GM21786 (cell line): ENCODE measurements around the gene HMCN2.
"Not testable (repeated sequence)": the region's sequence is repeated elsewhere in the genome, so short reads cannot be mapped to it uniquely, and the experiment has no call there.

Experiments
- ATAC-seq: cut with Tn5 transposase; IDR thresholded peaks from one replicate; pipeline ENCODE4 v1.9.1; 2021; ENCODE audit not compliant: unreplicated experiment

Gene HMCN2

GRCh38 chr9:130382636-130383349 lies 117.2 kb downstream of the HMCN2 start:
- no peak for ATAC-seq

DNA sequence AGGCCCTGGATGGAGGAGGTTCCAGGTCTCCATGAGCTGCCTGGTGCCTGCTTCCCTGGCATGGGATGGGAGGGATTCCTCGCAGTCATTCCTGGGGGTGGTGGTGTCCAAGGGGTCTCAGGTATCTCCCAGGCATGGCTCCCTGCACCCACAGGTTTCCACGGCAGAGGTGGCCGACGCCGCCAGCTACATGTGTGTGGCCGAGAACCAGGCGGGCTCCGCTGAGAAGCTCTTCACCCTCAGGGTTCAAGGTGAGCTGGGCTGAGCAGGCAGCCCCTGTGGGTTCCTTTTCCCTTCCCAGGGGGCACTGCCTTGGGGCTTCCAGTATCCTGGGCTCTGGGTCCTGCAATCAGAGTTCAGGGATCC lies 117.8 kb downstream of the HMCN2 start:
- no peak for ATAC-seq

DNA sequence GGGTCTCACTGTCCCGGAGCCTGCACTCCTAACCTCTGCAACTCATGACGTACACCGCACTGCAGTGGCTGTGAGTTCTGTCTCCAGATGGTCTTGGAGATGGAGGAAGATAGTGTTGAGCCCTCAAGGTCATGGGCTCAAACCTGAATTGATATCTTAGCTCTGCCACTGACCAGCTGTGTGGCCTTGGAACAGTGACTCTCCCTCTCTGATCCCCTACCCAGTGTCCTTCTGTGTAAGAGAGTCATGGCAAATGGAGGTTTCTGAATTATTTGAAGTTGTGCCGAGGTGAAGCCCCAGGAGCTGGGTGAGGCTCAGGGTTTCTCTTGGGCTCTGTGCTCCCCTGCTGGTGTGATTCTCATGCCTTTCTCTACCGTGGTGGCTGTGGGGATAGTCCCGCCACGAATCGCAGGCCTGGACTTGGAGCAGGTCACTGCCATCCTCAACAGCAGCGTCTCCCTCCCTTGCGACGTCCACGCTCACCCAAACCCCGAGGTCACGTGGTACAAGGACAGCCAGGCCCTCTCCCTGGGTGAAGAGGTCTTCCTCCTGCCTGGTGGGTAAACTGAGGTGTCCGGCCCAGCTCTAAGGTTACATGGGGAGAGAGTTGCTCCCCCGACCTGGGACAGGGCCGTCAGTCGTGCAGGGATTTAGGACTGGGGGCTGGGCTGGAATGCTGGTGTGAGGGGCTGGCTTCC lies 118.6 kb downstream of the HMCN2 start:
- no peak for ATAC-seq

GRCh38 chr9:130385257-130385656 lies 119.7 kb downstream of the HMCN2 start:
- ATAC-seq = no peak

DNA sequence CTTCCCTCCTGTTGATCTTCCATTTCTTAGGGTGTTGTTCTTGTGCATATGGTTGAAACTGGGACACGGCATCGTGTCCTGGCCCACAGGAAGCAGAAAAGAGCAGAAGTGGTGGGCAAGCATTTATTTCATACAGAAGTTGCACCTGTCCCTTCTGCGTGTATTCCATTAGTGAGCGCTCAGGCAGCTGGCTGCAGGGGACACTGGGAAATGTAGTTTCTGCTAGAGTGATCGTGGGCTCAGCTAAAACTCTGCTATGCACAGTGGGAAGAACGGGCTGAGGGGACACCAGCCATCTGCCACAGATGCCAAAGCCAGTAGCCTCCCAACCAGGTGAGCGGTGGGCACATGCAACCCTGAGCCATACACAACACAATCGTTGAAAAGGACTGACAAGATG lies 121.8 kb downstream of the HMCN2 start:
- no peak for ATAC-seq

GRCh38 chr9:130387905-130388304 lies 122.3 kb downstream of the HMCN2 start:
- no peak for ATAC-seq

- ATAC-seq = no peak
These were observed 124.8 kb downstream of the HMCN2 start for GRCh38 chr9:130390390-130390789.

DNA sequence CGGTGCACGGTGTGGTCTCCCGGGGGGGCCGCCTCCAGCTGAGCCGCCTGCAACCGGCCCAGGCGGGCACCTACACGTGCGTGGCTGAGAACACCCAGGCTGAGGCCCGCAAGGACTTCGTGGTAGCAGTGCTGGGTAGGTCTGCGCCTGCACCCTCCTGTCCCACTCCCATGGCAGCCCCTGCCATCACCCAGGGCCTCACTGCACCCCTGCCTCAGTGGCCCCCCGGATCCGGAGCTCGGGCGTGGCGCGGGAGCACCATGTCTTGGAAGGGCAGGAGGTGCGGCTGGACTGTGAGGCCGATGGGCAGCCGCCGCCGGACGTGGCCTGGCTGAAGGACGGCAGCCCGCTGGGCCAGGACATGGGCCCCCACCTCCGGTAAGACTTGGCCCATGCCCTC lies 125.4 kb downstream of the HMCN2 start:
- no peak for ATAC-seq

DNA sequence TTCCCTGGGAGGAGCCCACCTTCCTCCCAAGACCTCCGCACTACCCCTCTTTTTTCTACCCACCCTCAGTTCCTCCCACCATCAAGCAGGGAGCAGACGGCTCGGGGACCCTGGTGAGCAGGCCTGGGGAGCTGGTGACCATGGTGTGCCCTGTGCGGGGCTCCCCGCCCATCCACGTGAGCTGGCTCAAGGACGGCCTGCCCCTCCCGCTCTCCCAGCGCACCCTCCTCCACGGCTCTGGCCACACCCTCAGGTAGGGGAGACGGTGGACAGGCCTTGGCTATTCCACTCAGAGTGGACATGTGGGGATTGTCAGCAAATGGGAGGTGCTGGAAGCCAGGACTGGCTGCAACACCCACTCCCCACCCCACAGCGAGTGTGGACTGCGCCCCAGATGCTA lies 126.3 kb downstream of the HMCN2 start:
- no peak for ATAC-seq

DNA sequence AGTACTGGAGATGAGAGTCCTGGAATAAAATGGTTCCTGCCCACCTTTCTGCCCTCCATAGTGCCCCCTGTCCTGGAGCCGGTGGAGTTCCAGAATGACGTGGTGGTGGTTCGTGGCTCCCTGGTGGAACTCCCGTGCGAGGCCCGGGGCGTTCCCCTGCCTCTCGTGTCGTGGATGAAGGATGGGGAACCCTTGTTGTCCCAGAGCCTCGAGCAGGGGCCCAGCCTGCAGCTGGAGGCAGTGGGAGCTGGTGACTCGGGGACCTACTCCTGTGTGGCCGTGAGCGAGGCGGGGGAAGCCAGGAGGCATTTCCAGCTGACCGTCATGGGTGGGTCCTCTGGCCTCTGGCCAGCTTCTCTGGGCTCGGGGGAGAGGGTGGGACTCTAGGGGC lies 128.1 kb downstream of the HMCN2 start:
- ATAC-seq = no peak

GRCh38 chr9:130394320-130394719 lies 128.8 kb downstream of the HMCN2 start:
- ATAC-seq = no peak

DNA sequence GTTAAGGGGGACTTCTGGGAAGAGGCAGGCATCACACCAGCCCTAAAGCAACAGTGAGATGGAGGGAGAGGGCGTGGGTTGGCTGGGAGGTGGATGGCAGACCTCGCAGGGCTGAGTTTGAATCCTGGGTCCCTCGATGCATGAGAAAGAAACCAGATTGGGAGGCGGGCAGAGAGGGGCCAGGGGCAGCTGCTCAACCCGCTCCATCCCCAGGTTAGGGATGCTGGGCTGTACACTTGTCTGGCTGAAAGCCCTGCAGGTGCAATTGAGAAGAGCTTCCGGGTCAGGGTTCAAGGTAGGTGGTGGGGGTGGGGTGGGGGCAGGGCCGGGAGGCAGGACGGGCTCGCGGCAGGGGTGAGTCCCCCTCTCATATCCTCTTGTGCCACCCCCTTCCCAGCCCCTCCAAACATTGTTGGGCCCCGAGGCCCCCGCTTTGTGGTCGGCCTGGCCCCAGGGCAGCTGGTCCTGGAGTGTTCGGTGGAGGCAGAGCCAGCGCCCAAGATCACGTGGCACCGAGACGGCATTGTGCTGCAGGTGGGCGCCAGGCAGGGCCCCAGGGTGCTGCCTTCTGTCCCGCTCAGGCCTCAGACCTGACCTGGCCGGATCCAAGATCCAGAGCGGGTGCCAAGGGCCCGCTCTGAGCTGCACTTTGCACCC lies 129.4 kb downstream of the HMCN2 start:
- no peak for ATAC-seq

- ATAC-seq = no peak
These were observed 130.4 kb downstream of the HMCN2 start for GRCh38 chr9:130395810-130396435.

DNA sequence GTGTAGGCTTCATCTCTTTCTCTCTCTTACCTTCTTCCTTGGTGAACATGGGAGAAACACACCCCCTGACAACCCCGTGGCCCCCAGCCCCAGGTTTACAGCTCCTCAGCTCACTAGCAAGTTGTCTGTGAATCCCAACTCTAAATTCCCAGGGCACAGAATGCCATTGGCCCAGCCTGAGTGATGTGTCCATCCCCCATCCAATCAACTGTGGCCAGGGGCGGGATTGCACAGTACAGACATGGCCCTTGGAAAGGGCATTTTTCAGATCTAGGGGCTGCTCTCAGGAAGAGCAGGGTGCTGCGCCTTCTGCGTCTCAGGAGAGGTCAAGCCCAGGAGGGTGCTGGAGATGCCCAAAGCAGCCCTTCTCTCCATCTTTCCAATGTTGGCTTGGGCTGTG lies 131.0 kb downstream of the HMCN2 start:
- ATAC-seq = no peak

- no peak for ATAC-seq
These were observed 133.1 kb downstream of the HMCN2 start for GRCh38 chr9:130398487-130399240.

GRCh38 chr9:130399768-130400167 lies 134.2 kb downstream of the HMCN2 start:
- no peak for ATAC-seq

GRCh38 chr9:130400870-130401269 lies 135.3 kb downstream of the HMCN2 start:
- ATAC-seq = no peak

- ATAC-seq = not testable (repeated sequence)
These were observed 136.2 kb downstream of the HMCN2 start for GRCh38 chr9:130401742-130402141.

DNA sequence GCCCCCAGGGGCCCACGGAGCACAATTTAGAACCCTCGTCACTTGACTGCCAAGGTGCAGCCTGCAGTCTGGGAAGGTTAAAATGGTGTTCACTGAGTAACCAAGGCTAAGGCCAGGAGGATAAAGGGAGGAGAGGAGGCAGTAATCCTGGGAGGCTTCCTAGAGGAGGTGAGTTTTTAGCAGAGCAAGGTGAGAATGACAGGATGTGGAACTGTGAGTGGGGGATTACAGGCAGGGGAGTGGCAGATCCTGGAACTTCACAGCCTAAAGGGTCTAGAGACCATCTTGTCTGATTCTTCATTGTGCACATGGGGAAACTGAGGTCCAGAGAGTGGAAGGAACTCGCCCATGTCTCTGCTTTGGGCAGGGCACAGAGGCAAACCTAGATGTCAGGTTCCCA lies 136.7 kb downstream of the HMCN2 start:
- no peak for ATAC-seq

DNA sequence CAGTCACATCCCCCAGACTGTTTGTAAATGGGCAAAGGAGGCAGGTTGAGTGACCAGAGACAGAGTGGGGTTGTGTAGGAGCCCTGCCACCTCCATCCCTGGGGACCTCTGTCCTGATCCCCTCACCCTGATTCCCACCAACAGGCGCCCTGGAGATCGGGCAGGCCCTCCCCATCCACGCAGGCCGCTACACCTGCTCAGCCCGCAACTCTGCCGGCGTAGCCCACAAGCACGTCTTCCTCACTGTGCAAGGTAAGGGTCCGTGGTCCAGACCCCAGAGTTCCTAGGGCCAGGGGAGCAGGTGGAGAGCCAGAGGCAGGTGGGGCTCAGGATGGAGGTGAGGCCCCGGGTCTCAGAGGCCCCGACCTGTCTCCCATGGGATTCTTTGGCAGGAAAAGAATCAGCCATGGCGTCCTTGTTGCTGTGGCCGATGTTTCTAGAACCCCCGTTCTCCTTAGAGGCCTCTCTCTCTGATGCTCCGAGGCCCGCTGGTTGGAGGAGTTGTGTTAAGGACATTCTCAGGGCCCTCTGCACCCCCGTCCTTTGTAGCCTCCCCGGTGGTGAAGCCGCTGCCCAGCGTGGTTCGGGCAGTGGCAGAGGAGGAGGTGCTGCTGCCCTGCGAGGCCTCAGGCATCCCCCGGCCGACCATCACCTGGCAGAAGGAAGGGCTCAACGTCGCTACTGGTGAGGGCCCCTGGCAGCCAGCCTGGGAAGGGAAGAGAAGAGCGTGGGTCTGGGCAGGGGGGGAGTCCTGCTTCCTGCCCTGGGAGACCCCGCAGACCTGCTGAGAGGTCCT lies 137.3 kb downstream of the HMCN2 start:
- no peak for ATAC-seq
